GM12872 (cell line): ENCODE results near the gene RBMS3.

ENCODE experiments used
- TF ChIP-seq, protein P1 (sequence below): IDR thresholded peaks from 3 replicates; pipeline ENCODE4 v1.5.1; 2011; ENCODE audit warnings: low read depth, mild to moderate bottlenecking, low read length, moderate library complexity; ENCODE audit not compliant: insufficient read depth

Gene RBMS3

DNA sequence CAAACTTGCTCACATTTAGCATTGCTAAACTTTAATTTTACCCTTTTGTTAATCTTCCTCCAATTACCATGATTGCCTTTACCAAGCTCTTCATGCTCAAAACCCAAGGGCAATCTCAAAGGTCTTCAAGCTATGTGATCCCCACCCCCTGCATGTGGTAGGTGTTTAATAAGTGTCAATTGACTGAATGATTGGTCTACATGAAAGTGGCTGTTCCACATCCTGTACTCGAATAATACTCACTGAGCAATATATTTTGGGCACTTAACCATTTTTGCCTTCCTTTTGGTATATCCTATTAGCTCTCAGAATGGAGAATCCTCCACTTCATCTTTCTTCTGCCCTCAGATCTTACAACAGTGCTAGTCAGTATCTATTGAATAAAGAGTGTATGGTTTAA, 17.1 kb downstream of the RBMS3 start:
- TF ChIP-seq, protein P1, sequence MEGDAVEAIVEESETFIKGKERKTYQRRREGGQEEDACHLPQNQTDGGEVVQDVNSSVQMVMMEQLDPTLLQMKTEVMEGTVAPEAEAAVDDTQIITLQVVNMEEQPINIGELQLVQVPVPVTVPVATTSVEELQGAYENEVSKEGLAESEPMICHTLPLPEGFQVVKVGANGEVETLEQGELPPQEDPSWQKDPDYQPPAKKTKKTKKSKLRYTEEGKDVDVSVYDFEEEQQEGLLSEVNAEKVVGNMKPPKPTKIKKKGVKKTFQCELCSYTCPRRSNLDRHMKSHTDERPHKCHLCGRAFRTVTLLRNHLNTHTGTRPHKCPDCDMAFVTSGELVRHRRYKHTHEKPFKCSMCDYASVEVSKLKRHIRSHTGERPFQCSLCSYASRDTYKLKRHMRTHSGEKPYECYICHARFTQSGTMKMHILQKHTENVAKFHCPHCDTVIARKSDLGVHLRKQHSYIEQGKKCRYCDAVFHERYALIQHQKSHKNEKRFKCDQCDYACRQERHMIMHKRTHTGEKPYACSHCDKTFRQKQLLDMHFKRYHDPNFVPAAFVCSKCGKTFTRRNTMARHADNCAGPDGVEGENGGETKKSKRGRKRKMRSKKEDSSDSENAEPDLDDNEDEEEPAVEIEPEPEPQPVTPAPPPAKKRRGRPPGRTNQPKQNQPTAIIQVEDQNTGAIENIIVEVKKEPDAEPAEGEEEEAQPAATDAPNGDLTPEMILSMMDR, result no peak

DNA sequence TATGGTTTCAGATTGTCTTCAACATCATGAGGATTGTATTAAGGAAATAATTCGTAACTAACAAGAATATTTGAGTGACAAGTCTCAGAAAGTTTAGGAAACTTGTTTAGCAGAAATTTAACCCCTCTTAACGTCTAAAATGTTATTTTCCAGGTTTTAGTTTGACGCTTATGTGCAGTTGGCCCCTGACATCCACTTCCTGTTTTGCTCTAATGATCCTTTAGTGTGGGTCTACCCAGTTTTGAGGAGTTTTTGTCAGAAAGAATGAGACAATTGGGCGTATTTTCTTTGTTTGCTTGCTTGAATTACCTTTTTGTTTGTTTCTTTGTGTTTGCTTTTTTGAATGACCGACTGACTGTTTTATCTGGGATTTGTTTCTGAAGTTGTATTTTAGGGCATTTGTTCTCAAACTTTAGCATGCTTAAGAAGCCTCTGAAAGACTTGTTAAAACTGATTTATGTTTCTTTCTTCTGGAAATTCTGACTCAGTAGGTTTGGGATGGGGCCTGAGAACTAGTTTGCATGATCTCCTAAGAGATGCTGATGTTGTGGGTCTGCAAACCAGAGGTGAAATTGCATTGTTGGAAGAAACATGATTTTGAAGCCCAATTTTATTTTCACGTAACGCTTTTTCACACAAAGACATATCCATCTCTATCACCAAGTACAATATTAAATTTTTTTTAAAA, 20.6 kb downstream of the RBMS3 start:
- TF ChIP-seq, protein P1, result no peak

DNA sequence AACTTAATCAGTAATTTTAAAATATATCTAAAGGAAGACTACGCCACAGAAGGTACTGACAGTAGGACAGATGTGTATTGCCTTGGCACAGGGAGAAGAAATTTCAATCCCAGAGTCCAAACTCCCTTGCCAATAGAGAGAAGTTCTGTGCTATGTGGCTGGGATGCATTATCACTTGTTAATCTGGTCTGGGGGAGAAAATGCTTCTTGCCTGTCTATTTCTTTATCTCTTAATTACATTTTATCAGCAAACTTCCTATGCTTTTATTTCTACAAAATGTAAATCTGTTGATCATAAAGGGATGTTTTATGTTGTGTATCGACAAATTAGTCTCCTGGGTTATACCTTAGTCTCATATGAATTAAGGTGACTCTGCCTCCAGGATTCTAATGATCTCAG, 21.7 kb downstream of the RBMS3 start:
- TF ChIP-seq, protein P1, result no peak

DNA sequence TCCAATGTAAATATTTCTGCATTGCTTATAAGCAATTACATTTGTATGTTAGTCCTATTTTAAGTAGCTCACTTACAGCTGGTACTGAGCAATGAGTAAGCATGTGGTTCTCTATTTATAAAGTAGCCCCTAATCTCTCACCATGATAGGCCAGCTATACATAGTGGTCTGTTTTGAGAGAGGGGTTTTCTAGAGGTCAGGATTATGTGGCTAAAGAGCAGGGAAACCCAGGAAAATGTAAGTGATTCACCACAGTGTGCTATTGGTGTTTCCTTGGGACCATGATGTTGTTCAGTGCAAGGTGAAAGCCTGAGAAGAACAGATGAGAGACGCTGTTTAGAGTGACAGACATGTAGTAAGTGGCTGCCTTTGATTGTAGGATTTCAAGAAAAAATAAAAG, 26.4 kb downstream of the RBMS3 start:
- TF ChIP-seq, protein P1, result no peak

DNA sequence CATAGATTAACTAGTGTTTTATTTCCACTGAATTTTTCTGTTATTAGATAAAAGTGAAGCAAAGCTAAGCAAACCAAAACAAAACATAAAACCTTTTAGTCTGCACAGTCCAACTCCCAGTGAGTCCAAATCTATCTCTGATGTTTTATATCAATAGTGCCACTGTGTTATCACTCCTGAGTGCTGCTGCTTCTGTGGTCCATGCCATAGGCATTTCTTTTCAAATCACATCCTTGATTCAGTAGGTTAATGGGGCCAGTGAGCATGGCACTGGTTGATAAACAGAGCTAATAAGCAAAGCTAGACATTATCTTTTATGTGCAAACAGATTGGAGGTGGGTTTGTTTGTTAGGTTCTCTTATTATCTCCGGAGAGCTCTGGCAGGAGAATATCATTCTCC, 30.0 kb downstream of the RBMS3 start:
- TF ChIP-seq, protein P1, result no peak

DNA sequence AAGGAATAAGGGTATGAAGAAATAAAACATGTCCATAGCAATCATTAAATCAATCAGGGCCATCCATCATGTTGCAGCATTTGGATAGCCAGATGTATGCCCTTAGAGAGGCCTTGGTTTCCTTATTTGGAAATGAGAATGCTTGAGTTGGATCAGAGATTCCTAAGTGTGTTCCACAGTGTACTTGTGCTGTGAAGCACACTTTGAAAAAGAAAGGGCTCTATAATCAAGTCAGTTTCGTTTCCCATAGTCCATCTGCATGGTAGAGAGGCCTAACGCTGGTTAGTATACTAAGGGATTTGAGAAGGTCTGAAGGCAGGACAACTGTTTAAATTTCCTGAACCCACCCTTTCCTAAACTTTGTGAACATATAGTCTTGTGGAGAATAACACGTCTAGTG, 30.9 kb downstream of the RBMS3 start:
- TF ChIP-seq, protein P1, result no peak

DNA sequence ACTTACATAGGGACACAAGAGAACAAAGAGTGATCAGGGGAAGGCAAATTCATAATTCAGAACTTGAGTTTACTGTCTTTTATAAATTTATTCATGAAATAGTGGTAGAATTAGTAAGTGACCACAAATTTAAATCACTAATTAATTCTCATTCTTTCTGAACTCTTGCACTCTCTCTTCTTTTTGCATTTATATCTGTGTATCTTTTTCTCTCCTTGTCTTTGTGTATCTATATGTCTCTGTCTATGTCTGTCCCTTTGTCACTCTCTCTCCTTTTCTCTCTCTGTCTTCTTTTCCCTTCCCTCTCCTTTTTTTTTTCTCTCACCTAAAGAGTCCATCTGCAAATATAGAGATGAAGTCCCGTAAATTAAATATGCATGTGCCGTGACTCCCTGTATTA, 31.5 kb downstream of the RBMS3 start:
- TF ChIP-seq, protein P1, result no peak
